DND-41 (cell line): Measurements from ENCODE around the gene SLC39A3.

Experiments used
- CTCF ChIP-seq: IDR thresholded peaks from 2 replicates; pipeline ENCODE4 v1.5.1; 2012; ENCODE audit warnings: borderline replicate concordance, low read length, moderate library complexity, mild to moderate bottlenecking; ENCODE audit not compliant: poor library complexity, severe bottlenecking; ENCODE audit errors: extremely low read depth
- EZH2 ChIP-seq: IDR thresholded peaks from 3 replicates; pipeline ENCODE4 v1.6.1; 2012; ENCODE audit warnings: borderline replicate concordance, low read depth, mild to moderate bottlenecking, moderate library complexity, low read length, inconsistent platforms; ENCODE audit not compliant: severe bottlenecking

- no peak for TF ChIP-seq CTCF
- no peak for TF ChIP-seq EZH2
Measured at GRCh38 chr19:2723345-2723715, 16.5 kb downstream of the SLC39A3 start.
